ENCODE measurements around the gene NBPF14. TPM values are rescaled to one million over a fixed set of nuclear protein-coding genes. Genes with fewer than 3 reads are reported as not detected.
"Not testable (repeated sequence)": the region's sequence is repeated elsewhere in the genome, so short reads cannot be mapped to it uniquely, and the experiment has no call there.

The NBPF14 gene
- polyA plus RNA-seq, 1 of the 3 experiments (the other 2 are of a cell fraction), result 2.9 TPM

- H3K9me3 ChIP-seq; H3K9me2 ChIP-seq; H3K9ac ChIP-seq; H3K27ac ChIP-seq (ENCODE audit: low read depth in 2 of 2, low read length in 1 of 2); H4K20me1 ChIP-seq (ENCODE audit: insufficient read depth); H3K4me2 ChIP-seq; H3K4me1 ChIP-seq (ENCODE audit: control insufficient read depth in 1 of 2, insufficient read depth in 2 of 2, low read depth in 1 of 2, low read length in 1 of 2); H3F3A ChIP-seq (replicated peaks; ENCODE audit: insufficient read depth); POLR2A ChIA-PET; H3K27me3 ChIP-seq (ENCODE audit: insufficient read depth); H3K36me3 ChIP-seq (replicated peaks in 1 of 2; ENCODE audit: control insufficient read depth in 1 of 2, insufficient read depth in 2 of 2, low read length in 1 of 2); H3K79me2 ChIP-seq (ENCODE audit: insufficient read depth); DNase-seq; H3K4me3 ChIP-seq (ENCODE audit: low read depth in 2 of 2, low read length in 1 of 2); H2AFZ ChIP-seq (ENCODE audit: low read depth); CTCF ChIA-PET: not testable (repeated sequence)
- peak; percentile 34; the same call in 1 of the 2 replicates for TF ChIP-seq MEF2A (IDR thresholded peaks at IDR 0.05; ENCODE audit: borderline replicate concordance, low read depth)
- 23% methylated on average over 8 of the region's 9 CpGs for WGBS (ENCODE audit: low lambda C conversion rate)
Observed at GRCh38 chr1:148512571-148513184, 83.1 kb downstream of the NBPF14 start.

DNA sequence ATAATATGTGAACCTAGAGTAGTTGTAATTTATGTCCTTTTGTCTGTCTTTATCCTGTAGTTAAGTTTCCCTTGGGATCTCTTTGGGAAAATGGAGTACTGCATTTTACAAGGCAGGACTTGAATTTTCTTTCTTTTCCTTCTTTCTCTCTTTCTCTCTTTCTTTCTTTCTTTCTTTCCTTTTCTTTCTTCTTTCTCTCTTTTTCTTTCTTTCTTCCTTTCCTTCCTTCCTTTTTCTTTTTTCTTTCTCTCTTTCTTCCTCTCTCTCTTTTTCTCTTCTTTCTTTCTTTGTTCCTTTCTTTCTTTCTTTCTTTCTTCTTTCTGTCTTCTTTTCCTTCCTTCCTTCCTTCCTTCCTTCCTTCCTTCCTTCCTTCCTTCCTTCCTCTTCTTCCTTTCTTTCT lies 101.9 kb downstream of the NBPF14 start:
- H3K9me2 ChIP-seq; H3K79me2 ChIP-seq (ENCODE audit: insufficient read depth); H3K9ac ChIP-seq; H3F3A ChIP-seq (replicated peaks; ENCODE audit: insufficient read depth); H3K4me2 ChIP-seq; DNase-seq; H3K4me1 ChIP-seq (ENCODE audit: control insufficient read depth in 1 of 2, insufficient read depth in 2 of 2, low read depth in 1 of 2, low read length in 1 of 2); H3K36me3 ChIP-seq (replicated peaks in 1 of 2; ENCODE audit: control insufficient read depth in 1 of 2, insufficient read depth in 2 of 2, low read length in 1 of 2); CTCF ChIA-PET; H3K4me3 ChIP-seq (ENCODE audit: low read depth in 2 of 2, low read length in 1 of 2); H3K27ac ChIP-seq (ENCODE audit: low read depth in 2 of 2, low read length in 1 of 2); H4K20me1 ChIP-seq (ENCODE audit: insufficient read depth); H2AFZ ChIP-seq (ENCODE audit: low read depth); H3K9me3 ChIP-seq; POLR2A ChIA-PET; H3K27me3 ChIP-seq (ENCODE audit: insufficient read depth): not testable (repeated sequence)

DNA sequence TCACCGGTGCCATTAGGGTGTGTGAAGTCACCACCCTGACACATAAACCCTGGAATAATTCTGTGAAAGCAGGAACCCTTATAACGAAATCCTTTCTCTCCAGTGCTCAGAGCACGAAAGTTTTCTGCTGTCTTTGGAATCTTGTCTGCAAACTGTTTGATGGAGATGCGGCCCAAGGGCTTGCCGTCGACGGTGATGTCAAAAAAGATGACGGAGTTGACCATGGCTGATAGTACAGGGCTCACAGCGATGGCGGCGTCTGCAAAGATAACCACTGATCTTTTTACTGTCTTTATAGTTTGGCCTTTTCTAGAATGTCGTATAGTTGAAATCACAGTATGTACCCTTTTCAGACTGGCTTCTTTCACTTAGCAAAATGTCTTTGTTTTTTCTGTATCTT lies 112.8 kb downstream of the NBPF14 start, which contains the start of gene PPIAL4G:
Gene PPIAL4G (minus strand): TSS at position 274 of the 400 bp plus-strand sequence. CDS start 50 bp downstream, at position 224.
- H3F3A ChIP-seq (replicated peaks; ENCODE audit: insufficient read depth); H3K27me3 ChIP-seq (ENCODE audit: insufficient read depth); H3K4me3 ChIP-seq (ENCODE audit: low read depth in 2 of 2, low read length in 1 of 2); DNase-seq; H3K4me1 ChIP-seq (ENCODE audit: control insufficient read depth in 1 of 2, insufficient read depth in 2 of 2, low read depth in 1 of 2, low read length in 1 of 2); H3K36me3 ChIP-seq (replicated peaks in 1 of 2; ENCODE audit: control insufficient read depth in 1 of 2, insufficient read depth in 2 of 2, low read length in 1 of 2); H3K9me2 ChIP-seq; H3K4me2 ChIP-seq; H3K79me2 ChIP-seq (ENCODE audit: insufficient read depth); CTCF ChIA-PET; H2AFZ ChIP-seq (ENCODE audit: low read depth); H3K9ac ChIP-seq; POLR2A ChIA-PET; H3K27ac ChIP-seq (ENCODE audit: low read depth in 2 of 2, low read length in 1 of 2); H3K9me3 ChIP-seq; H4K20me1 ChIP-seq (ENCODE audit: insufficient read depth): not testable (repeated sequence)
- WGBS (ENCODE audit: low lambda C conversion rate), result 21% methylated on average over 11 of the region's 12 CpGs

Small RNA genes lying within 50 kb of the gene (small RNA-seq; reads per million reads assigned to genes)
- gene RF00003, result 1.6 to 208 (median 13.5) reads per million in 7 experiments

Other genes with a start within 250 kb of the NBPF14 start
- not detected in 2 replicates for gene PPIAL4G, start 112.7 kb downstream of the NBPF14 start, polyA plus RNA-seq (2012; rRNA removed)
- gene NUDT4B, start 152.8 kb upstream of the NBPF14 start, polyA plus RNA-seq (2012; rRNA removed), result 21.3 and 24.7 TPM in 2 replicates
- 28.7 and 36.4 TPM in 2 replicates for gene PDE4DIP, start 248.4 kb upstream of the NBPF14 start, polyA plus RNA-seq (2012; rRNA removed)

Measured in SK-N-SH (cell line).